Transverse colon (tissue), 4 donors: ENCODE measurements around the gene PCDH17.

Experiments
- CTCF ChIP-seq, 5 experiments: fragments of 200-600 bp in 3 of 5; fragments of 450-650 bp in 2 of 5; sonication (generic) in 3 of 5; IDR thresholded peaks; 1 replicate in 2 of 5; 2 replicates in 3 of 5; pipeline ENCODE4 v1.5.1; 2016 to 2017; ENCODE audit warnings: antibody characterized with exemption in 5 of 5, inconsistent platforms in 3 of 5, mild to moderate bottlenecking in 2 of 5, moderate library complexity in 1 of 5
- EP300 ChIP-seq: sonication (generic); formaldehyde crosslinking; IDR thresholded peaks from one replicate; pipeline ENCODE4 v1.6.1; 2017; ENCODE audit warnings: antibody characterized with exemption, low read depth
- POLR2AphosphoS5 ChIP-seq, 3 donors: sonication (generic); formaldehyde crosslinking; IDR thresholded peaks; one replicate each; pipeline ENCODE4 v1.6.1; 2016; ENCODE audit warnings: antibody characterized with exemption in 3 of 3

GRCh38 chr13:57724486-57725272 is 93.1 kb downstream of the PCDH17 start:
- TF ChIP-seq EP300 = no peak
- TF ChIP-seq CTCF (IDR thresholded peaks at IDR 0.05) = no peak
- TF ChIP-seq POLR2AphosphoS5 (IDR thresholded peaks at IDR 0.05) = no peak
